GM12891 (cell line): ENCODE data around the gene AP3B2. TPM values are rescaled to one million over a fixed set of nuclear protein-coding genes. Genes with fewer than 3 reads are reported as not detected.

Source experiments
- DNase-seq: peaks from one replicate; pipeline ENCODE4 v3.0.0; 2011; ENCODE audit warnings: low spot score; ENCODE audit not compliant: insufficient read length
- FAIRE-seq: peaks from 2 replicates; lab custom pipeline; 2011; peaks lifted over from hg19 to GRCh38; lab: Jason Lieb, UNC
- PAX5 ChIP-seq: IDR thresholded peaks from 2 replicates; pipeline ENCODE4 v1.6.1; 2011; ENCODE audit warnings: low read length, moderate library complexity, mild to moderate bottlenecking; ENCODE audit not compliant: insufficient read depth, severe bottlenecking
- POLR2A ChIP-seq: IDR thresholded peaks from 2 replicates; pipeline ENCODE4 v1.6.1; 2011; ENCODE audit warnings: low read depth, low read length, control low read depth
- POLR2AphosphoS5 ChIP-seq: IDR thresholded peaks from 2 replicates; pipeline ENCODE4 v1.6.1; 2011; ENCODE audit warnings: low read depth, low read length, control low read depth
- POU2F2 ChIP-seq: IDR thresholded peaks from 2 replicates; pipeline ENCODE4 v1.6.1; 2011; ENCODE audit warnings: low read depth, mild to moderate bottlenecking, control low read depth, low read length, moderate library complexity
- SPI1 ChIP-seq: IDR thresholded peaks from 2 replicates; pipeline ENCODE4 v1.6.1; 2011; ENCODE audit warnings: low read depth, low read length, control low read depth
- TAF1 ChIP-seq: IDR thresholded peaks from 2 replicates; pipeline ENCODE4 v1.6.1; 2011; ENCODE audit warnings: low read depth, low read length, control low read depth
- polyA plus RNA-seq: library from polyadenylated mRNA; unstranded; fragments of >200 nt; gene quantifications from one replicate; pipeline ENCODE4 v1.2.1, GENCODE V29; 2012; ENCODE audit warnings: low read depth, missing spikeins, inconsistent platforms; ENCODE audit not compliant: missing spikeins

AP3B2 gene, protein sequence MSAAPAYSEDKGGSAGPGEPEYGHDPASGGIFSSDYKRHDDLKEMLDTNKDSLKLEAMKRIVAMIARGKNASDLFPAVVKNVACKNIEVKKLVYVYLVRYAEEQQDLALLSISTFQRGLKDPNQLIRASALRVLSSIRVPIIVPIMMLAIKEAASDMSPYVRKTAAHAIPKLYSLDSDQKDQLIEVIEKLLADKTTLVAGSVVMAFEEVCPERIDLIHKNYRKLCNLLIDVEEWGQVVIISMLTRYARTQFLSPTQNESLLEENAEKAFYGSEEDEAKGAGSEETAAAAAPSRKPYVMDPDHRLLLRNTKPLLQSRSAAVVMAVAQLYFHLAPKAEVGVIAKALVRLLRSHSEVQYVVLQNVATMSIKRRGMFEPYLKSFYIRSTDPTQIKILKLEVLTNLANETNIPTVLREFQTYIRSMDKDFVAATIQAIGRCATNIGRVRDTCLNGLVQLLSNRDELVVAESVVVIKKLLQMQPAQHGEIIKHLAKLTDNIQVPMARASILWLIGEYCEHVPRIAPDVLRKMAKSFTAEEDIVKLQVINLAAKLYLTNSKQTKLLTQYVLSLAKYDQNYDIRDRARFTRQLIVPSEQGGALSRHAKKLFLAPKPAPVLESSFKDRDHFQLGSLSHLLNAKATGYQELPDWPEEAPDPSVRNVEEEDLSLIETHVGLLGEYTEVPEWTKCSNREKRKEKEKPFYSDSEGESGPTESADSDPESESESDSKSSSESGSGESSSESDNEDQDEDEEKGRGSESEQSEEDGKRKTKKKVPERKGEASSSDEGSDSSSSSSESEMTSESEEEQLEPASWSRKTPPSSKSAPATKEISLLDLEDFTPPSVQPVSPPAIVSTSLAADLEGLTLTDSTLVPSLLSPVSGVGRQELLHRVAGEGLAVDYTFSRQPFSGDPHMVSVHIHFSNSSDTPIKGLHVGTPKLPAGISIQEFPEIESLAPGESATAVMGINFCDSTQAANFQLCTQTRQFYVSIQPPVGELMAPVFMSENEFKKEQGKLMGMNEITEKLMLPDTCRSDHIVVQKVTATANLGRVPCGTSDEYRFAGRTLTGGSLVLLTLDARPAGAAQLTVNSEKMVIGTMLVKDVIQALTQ
- polyA plus RNA-seq, result 0.24 TPM

DNA sequence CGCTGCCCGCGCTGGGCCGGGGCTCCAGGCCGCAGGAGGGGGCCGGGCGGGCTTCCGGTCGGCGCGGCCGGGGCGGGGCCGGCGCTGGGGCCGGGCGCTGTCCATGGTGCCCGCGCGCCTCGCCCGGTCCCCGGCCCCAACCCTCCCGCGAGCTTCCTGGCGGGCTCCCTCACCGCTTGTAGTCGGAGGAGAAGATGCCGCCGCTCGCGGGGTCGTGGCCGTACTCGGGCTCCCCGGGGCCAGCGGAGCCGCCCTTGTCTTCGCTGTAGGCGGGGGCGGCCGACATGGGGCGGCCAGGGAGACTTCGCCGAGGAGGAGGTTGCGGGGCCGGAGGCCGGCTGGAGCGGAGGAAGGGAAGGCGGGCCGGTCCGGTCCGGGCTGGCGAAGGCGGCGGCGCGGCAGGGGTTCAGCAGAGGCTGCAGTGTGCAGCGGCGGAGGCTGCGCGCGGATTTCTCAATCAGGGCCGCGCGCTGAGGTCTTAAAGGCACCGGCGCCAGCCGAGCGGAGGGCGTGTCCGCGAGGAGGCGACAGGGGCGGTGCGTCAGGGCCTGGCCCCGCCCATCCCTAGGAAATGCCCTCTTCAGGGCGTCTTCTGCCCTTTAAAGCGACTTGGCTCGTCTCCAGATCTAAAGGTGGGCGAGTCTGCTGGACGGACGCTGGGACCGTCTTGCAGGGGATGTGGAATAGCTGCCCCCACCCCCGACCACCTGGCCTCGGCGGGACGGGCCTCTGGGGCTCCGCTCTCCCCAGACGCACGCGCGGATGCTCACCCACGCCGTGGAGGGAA is at the start of gene AP3B2:
TSS of gene AP3B2 (minus strand) at position 455 of the 787 bp plus-strand sequence. CDS start at position 286, 169 bp downstream.
- FAIRE-seq (no peak), DNase-seq (peak; percentile 81)
- TF ChIP-seq POLR2A (no peak), POU2F2 (no peak), SPI1 (no peak), PAX5 (no peak), TAF1 (no peak), POLR2AphosphoS5 (no peak)

DNA sequence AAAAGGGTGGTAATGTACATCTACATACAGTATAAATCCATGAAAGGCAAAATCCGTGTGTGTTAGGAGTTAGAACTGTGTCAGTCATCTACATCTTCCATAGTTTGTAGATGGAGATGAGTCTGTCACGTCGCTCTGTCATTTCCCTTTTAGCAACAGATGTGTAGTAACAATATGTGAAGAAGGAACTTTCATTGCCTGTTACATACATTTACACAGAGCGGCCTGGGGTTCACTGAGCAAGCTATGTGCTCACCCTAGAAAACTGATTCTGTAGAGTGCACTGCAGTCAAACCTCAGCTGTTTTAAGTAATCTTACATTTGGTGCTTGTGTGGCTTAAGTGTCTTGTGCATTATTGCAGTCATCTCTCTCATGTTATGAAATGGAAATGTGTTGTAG is 41.6 kb upstream of the AP3B2 start:
- no peak for TF ChIP-seq POLR2AphosphoS5
- no peak for TF ChIP-seq TAF1
- no peak for TF ChIP-seq PAX5
- TF ChIP-seq POU2F2, result no peak
- no peak for TF ChIP-seq SPI1
- TF ChIP-seq POLR2A, result no peak

GRCh38 chr15:82750831-82751180 is 41.1 kb upstream of the AP3B2 start:
- FAIRE-seq (no peak), DNase-seq (no peak)
- TF ChIP-seq TAF1 (no peak), POLR2A (no peak), POU2F2 (no peak), SPI1 (no peak), POLR2AphosphoS5 (no peak), PAX5 (no peak)

More for the DNA sequence above, 41.6 kb upstream of the AP3B2 start:
- FAIRE-seq, result no peak
- DNase-seq, result no peak

- DNase-seq (peak; percentile 32), FAIRE-seq (peak; percentile 74)
- TF ChIP-seq POLR2A (peak; percentile 76), POLR2AphosphoS5 (peak; percentile 81), TAF1 (peak; percentile 37), POU2F2 (no peak), PAX5 (no peak), SPI1 (peak; percentile 70)
Measured at GRCh38 chr15:82749951-82750830, 40.5 kb upstream of the AP3B2 start.

DNA sequence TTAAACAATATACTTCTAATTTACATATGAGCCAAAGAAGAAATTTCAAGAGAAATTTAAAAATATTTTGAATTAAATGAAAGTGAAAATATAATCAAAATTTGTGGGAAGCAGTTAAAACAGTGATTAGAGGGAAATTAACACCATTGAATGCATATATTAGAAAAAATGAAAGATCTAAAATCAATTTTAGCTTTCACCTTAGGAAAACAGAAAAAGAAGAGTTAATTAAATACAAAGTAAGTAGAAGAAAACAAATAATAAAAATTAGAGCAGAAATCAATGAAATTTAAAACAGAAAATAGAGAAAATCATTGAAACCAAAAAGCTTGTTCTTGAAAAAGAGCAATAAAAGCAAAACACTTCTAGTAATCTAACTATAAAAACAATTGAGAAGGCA is 38.6 kb upstream of the AP3B2 start:
- no peak for TF ChIP-seq POLR2A
- no peak for TF ChIP-seq TAF1
- TF ChIP-seq SPI1, result no peak
- TF ChIP-seq POLR2AphosphoS5, result no peak
- TF ChIP-seq PAX5, result no peak
- no peak for TF ChIP-seq POU2F2
- FAIRE-seq (no peak), DNase-seq (no peak)

- no peak for DNase-seq
- TF ChIP-seq POLR2A (no peak), POU2F2 (no peak), POLR2AphosphoS5 (no peak), SPI1 (no peak), TAF1 (no peak), PAX5 (no peak)
- FAIRE-seq, result no peak
Measured at GRCh38 chr15:82743810-82744209, 34.1 kb upstream of the AP3B2 start.

GRCh38 chr15:82742134-82742533 is 32.5 kb upstream of the AP3B2 start:
- no peak for DNase-seq
- TF ChIP-seq POLR2A (no peak), PAX5 (no peak), POU2F2 (no peak), SPI1 (no peak), POLR2AphosphoS5 (no peak), TAF1 (no peak)
- FAIRE-seq, result no peak

- TF ChIP-seq POU2F2, result no peak
- no peak for TF ChIP-seq POLR2A
- TF ChIP-seq POLR2AphosphoS5, result no peak
- no peak for TF ChIP-seq SPI1
- no peak for TF ChIP-seq PAX5
- no peak for TF ChIP-seq TAF1
- FAIRE-seq, result no peak
- no peak for DNase-seq
Measured at GRCh38 chr15:82739086-82739485, 29.4 kb upstream of the AP3B2 start.
